ENCODE measurements around the gene FAM120B.

Gene FAM120B

GRCh38 chr6:170444056-170444591 is 137.6 kb downstream of the FAM120B start:
- DNase-seq (ENCODE audit: low spot score) = no peak

DNA sequence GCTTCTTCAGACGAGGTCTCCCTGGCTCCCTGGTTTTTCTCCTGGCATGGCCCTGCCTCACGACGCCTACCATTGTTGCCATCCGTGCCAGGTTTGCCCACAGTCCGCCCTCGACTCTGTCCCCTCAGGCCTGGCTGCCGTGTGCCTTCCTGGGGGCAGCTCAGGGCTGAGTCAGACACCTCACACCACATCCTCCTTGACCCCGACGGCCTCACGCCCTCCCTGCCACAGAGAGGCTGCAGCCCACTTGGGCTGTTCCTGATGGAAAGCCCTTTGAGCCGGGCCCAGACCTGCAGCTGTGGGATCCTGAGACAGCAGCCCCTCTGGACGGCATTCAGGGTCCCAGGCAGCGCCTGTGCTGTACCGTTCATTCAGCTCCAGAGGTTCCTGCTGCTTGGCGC is 138.3 kb downstream of the FAM120B start:
- no peak for DNase-seq (ENCODE audit: low spot score)

- no peak for DNase-seq (ENCODE audit: low spot score)
Observed at GRCh38 chr6:170445487-170445886, 138.9 kb downstream of the FAM120B start.

DNA sequence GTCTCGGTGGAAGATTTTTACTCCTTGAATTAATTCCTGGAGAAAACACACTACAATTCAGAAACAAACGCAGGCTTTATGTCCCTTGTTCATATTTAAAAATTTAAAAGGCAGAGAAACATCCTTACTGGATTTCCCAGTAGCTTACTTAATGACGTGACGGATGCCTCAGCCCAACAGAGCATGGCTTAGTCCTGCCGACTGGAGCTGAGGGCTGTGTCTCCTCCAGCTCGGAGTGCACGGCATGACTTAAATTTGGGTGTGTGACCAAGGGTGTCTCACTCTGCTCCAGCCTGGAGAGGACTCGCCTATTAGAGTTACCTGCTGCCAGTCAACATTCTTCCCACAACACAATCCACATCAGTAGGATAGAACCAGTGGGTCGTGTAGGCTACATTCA is 139.4 kb downstream of the FAM120B start:
- DNase-seq (ENCODE audit: low spot score) = no peak

DNA sequence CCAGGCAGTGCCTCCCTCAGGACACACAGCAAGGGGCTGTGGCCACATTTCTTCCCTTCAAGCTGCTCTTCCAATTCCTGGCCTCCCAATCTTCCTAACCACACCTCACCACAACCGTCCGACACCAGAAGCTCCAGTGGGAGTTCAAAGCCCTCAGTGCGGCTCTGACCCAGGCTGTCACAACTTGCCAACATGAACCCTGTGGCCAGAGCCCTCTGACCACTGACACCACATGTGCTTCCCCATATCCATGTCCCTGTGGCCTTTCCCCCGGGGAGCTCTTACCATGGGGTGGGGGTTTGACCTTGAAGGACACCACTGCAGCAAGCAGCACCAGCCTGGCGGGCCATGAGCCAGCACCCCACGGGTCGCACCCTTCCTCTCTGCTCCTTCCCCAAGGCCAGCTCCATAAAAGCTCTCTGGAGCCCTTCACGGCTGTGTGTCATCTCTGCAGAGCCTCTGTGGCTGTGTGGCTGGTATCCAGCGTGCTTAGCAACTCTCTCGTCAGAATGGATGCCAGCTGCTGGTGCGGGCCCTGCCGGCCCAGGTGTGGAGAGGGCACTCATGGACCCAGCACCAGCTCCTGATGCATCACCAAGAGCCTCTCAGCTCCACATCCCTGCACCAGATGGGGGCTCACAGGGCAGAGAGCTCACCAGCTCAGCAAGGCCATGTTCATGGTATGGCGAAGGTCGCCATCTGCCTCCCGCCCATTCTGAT is 140.4 kb downstream of the FAM120B start:
- no peak for DNase-seq (ENCODE audit: low spot score)

DNA sequence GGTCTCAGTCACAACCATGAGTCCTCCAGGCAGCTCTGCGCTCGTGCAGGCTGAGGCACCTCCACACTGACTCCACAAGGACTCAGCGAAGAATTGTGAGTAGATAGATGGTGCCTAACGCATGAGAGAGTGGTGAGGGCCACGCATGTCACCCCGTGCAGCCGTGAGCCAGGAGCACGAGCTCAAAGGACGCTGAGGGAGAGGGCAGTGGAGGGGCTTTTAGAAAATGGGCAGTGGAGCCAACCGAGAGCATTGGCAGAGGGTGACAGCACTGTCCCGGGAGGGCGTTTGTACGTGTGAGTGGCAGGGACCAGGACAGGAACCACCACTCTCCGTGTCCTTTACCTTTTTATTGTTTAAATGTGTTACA is 141.0 kb downstream of the FAM120B start:
- DNase-seq (ENCODE audit: low spot score) = no peak

- DNase-seq (ENCODE audit: low spot score) = no peak
Observed at GRCh38 chr6:170448317-170448716, 141.8 kb downstream of the FAM120B start.

DNA sequence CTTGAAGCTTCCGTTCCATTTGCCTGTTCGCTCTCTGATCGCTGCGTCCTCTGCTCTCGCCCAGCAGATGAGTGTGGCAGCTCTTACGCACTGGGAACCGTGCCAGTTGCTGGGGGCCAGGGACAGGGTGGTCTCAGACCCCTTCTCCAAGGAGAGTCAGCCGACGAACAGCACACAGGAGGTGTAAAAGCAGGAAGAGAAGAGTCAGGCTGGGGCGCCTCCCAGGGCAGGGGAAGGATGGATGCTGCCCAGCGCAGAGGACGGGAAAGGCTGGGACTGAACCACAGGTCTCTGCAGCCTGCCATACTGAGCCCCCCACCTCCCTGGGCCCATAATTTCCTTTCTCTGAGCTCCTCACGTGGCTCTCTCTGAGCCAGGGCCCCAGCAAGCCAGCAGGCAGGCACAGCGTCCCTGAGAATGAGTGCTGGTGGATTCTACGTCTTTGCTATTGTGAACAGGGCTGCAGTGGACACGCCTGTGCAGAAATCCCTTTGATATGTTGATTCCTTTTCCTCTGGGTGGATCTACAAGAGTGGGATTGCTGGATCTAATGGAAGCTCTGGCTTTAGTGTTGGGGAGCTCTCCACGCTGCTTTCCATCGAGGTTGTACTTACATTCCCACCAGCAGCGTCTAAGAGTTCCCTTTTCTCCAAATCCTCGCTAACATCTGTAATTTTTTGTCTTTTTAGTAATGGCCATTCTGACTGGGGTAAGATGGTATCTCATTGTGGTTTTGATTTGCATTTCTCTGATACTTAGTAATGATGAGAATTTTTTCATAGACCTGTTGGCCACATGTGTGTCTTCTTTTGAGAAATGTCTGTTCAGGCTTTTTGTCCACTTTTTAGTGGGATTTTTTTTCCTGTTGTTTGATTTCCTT is 142.4 kb downstream of the FAM120B start:
- no peak for DNase-seq (ENCODE audit: low spot score)

DNA sequence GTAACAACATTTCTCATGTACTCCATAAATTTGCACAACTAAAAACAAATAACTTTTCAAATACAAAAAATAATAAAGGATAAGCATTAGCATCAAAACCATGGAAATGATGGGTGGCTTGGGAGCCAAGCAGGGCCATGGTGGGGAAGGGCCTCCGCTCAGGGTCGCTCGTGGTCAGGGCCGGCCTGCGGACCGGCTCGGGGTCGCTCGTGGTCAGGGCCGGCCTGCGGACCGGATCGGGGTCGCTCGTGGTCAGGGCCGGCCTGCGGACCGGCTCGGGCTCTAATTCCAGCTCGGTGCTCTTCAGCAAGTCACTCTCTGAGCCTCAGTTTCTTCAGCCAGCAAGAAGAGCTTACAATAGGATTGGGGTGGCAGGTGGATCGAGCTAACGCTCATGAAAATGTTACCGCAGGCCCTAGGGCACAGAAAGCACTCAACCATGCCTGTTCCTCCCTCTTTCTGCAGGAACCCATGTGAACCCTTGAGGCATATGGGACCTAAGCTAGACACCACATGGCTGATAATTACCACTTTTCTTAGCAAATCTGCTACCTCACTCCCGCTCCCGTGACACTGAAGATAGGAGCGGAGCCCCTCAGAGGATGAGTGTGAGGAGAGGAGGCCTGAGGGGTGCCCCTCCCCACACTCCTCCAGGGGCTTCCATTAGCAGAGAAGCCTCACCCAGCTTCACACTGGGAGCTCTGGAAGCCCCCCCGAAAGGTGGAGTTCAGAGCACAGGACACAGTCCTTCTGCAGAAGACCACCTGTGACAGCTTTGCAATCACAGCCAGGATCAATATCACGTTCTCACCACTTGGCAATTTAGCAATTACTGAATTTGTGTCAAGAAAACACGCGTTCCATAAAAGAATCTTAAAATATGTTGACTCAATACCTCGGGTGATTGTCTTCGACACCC is 143.5 kb downstream of the FAM120B start:
- DNase-seq (ENCODE audit: low spot score) = no peak

DNA sequence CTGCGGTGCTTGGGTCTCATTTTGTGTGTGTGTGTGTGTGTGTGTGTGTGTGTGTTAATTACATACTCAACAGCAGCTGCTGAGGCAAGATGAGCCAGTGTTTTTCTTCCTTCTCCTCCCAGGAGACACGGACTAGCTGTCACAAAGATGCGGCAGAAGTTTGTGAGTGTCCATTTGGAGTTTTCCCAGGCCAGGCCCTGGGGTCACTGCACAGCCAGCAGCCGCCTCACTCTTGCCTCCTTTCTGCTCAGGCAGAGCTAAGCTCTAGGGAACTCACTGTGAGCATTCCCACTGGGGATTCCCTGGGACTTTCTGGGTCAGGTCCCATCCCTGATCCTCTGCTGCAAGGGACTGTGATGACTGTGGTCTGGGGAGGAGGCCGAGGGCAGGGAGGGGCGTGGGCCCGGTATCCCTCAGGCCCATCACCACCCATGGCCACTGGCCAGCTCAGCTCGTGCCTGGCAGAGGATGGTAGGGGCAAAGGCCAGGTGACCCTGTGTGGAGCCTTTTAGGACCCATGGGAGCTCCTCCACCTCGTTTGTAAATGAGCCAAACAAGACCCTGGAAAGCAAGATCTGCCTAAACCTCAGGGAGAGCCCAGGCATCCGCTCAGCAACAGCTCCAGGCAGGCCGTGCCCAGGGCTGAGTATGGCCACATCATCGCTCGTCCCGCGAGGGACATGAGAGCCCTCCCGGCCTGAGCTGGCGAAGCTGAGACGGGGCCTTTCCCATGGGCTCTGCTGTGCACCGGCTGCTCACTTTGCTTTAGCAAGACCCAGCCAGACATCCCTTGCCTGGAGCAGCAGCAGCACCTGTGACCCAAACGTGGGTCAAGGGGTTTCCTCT is 144.6 kb downstream of the FAM120B start:
- no peak for DNase-seq (ENCODE audit: low spot score)

DNA sequence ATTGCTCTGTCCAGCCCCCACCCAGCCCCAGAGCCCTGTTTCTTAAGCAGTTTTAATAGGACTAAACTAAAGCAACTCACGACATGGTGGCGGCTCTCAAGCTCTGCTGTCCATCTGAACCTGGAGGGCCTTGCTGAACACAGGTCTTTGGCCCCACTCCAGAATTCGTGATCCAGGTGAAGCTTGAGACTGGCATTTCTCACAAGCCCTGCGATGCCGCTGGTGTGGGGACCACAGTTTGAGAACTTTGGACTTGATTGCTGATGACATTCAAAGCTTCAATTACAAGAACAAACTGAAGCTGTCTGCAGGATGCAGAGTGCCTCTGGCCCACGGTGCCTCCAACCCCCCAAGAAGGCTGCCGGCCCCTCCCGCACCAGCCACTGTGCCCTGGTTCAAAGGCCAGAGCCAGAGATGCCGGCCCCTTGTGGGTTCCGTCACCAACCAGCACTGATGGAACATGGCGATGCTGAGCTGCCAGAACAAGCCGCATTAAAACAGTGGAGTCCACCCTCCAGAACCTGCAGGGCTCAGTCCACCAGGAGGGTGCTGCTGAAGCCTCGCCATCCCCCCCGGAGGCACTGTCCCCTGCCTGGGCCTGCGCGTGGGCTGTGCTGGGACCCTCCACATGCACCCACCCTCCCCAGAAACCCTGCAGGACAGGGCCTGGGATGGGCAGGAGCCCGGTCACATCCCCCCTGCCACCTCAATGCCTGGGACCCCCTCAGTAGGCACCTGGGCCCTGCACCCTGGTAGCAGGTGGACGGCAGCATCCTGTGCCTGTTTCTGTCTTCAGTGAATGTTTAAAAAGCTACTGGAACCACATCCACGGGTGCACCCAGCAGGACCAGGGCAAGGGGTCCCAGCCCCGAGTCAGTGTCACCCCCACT is 145.4 kb downstream of the FAM120B start:
- no peak for DNase-seq (ENCODE audit: low spot score)

- no peak for DNase-seq (ENCODE audit: low spot score)
Observed at GRCh38 chr6:170452767-170453545, 146.4 kb downstream of the FAM120B start.

GRCh38 chr6:170453586-170454511 is 147.3 kb downstream of the FAM120B start:
- no peak for DNase-seq (ENCODE audit: low spot score)

DNA sequence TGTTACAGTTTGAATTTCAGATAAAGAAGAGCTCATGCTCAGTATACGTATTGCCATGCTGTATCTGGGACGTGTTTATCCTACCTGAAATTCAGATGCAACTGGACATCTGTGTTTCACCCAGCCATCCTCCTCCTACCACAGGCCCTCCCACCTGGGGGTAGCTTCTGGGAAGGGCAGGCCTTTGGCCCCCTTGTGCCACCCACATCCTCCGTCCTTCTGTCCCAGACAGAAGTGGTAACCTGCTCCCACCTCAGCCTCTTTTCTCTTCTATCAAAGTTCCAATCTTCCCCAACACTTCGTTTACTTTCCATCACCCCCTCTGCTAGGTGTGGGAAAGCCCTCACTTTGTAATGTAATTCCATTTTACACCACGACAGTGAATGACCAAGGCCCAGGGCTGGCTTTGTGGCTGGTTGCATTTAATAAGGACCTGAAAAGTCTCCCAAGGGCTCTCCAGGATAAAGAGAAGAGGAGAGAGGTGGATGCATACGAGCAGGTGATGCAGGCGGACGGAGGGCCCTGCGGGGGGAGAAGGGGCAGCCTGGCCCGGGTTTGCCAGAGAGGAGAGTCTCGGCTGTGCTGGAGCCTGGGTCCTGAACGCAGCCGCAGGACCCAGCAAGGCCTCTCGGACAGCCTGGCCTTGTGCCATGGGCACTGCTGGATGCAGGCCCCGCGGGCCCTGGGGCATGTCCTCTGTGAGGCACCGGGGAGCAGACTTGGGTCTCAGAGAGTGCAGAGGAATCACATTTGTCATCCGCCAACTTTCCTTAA is 148.1 kb downstream of the FAM120B start:
- no peak for DNase-seq (ENCODE audit: low spot score)

- no peak for DNase-seq (ENCODE audit: low spot score)
Observed at GRCh38 chr6:170455335-170455979, 148.9 kb downstream of the FAM120B start.

DNA sequence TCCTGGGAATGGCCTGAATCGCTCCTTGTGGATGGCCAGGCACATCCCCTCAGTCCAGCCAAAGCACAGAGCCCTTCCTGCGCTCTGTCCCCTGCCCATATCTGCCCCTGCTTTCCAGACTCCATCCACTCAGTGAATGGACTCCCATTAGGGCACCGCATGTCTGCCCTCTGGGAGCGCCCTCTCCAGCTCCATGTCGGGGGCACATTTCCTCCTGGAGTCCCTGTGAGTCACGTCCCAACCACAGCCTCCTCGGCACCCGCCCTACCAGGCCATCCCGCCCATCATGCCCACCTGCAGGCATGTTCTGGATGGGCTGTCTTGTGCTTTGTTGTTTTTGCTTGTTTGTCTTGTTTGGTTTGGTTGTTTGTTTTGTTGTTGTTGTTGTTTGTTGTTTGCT is 149.8 kb downstream of the FAM120B start:
- DNase-seq (ENCODE audit: low spot score) = no peak

Data from D341Med (cell line).